ENCODE measurements around the gene APOD. TPM values are rescaled to one million over a fixed set of nuclear protein-coding genes. Genes with fewer than 3 reads are reported as not detected.

Gene APOD
- total RNA-seq, 1 donor from 2014 or later = 549 TPM

DNA sequence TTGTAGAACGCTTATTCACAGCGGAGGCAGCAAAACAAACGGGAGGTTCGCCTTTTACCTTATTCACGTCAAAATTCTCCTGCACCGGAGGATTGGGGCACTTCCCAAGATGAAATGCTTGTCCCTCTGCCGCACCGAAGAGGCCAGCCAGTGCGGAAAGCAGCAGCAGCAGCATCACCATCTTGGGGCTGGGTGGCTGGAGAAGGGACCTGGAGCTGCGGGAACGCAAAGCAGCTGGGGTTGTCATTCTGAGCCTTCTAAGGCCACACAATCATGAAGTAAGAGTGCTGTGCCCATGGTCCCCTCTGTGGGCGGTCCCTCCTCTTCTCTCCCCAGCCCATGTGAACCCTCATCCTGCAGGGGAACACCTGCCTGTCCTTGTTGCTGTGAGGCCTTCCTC is 4.5 kb downstream of the APOD start:
- no peak overlapping the region for H3K4me3 ChIP-seq
- H3K27ac ChIP-seq = no peak overlapping the region
- H3K27me3 ChIP-seq = no peaks in the 10 kb centered on the region
- intact Hi-C loops (cut with DNase I) = no loop called here
- H3K4me1 ChIP-seq = peaks cover 13% of the 10 kb centered on the region
- DNase-seq (ENCODE audit: extremely low spot score in 2 of 2) = no peak
- TF ChIP-seq POLR2AphosphoS5 (IDR thresholded peaks at IDR 0.05; ENCODE audit: insufficient read depth in 1 of 2, low read depth in 1 of 2) = no peak
- TF ChIP-seq POLR2A (IDR thresholded peaks at IDR 0.05) = no peak
- TF ChIP-seq, protein P1, sequence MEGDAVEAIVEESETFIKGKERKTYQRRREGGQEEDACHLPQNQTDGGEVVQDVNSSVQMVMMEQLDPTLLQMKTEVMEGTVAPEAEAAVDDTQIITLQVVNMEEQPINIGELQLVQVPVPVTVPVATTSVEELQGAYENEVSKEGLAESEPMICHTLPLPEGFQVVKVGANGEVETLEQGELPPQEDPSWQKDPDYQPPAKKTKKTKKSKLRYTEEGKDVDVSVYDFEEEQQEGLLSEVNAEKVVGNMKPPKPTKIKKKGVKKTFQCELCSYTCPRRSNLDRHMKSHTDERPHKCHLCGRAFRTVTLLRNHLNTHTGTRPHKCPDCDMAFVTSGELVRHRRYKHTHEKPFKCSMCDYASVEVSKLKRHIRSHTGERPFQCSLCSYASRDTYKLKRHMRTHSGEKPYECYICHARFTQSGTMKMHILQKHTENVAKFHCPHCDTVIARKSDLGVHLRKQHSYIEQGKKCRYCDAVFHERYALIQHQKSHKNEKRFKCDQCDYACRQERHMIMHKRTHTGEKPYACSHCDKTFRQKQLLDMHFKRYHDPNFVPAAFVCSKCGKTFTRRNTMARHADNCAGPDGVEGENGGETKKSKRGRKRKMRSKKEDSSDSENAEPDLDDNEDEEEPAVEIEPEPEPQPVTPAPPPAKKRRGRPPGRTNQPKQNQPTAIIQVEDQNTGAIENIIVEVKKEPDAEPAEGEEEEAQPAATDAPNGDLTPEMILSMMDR (IDR thresholded peaks at IDR 0.05) = no peak
- H3K9me3 ChIP-seq = no peaks in the 10 kb centered on the region
- H3K36me3 ChIP-seq = no peaks in the 10 kb centered on the region

DNA sequence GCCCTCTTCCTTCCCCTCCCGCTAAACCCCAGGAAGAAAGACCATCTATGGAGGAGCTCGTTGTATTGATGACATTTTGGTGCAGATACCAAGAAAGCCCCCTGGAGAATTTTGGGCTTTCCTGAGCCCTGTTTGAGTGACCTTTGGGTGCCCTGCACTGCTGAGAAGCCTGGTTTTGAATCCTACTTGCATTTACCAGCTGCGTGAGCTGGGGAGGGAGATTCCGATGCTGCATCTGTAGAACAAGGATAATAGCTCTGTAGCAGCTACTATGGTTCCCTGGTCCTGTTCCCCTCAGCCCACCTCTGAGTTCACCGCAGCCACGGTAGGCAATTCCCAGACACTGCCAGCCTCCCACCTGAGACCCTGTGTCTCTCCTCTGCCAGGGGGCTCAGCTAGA is 5.2 kb downstream of the APOD start:
- H3K27ac ChIP-seq = no peak overlapping the region
- no peak for DNase-seq (ENCODE audit: extremely low spot score in 2 of 2)
- no peak overlapping the region for H3K4me3 ChIP-seq
- no peaks in the 10 kb centered on the region for H3K36me3 ChIP-seq
- TF ChIP-seq POLR2A (IDR thresholded peaks at IDR 0.05) = no peak
- TF ChIP-seq POLR2AphosphoS5 (IDR thresholded peaks at IDR 0.05; ENCODE audit: insufficient read depth in 1 of 2, low read depth in 1 of 2) = no peak
- TF ChIP-seq, protein P1 (IDR thresholded peaks at IDR 0.05) = no peak
- no peaks in the 10 kb centered on the region for H3K27me3 ChIP-seq
- intact Hi-C loops (cut with DNase I) = no loop called here
- peaks cover 12% of the 10 kb centered on the region for H3K4me1 ChIP-seq
- no peaks in the 10 kb centered on the region for H3K9me3 ChIP-seq

DNA sequence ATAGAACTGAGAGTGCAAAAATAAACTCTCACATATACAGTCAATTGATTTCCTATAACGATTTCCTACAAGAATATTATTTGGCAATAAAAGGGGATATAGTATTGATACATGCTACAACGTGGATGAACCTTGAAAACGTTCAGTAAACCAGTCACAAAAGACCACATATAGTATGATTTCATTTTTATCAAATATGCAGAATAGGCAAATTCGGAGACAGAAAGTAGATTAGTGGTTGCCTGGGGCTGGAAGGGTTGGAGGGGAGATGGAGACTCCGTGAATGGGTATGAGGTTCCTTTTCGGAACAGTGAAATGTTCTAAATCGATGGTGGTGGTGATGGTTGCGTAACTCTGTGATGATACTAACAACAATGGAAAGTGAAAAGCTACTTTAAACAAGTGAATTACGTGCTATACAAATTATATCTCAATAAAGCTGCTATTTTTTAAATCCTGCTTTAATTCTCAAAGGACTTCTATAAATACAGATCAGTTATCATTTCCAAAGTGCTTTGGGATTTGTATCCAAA is 6.0 kb downstream of the APOD start:
- Histone ChIP-seq H3K4me3 (no peak overlapping the region), H3K4me1 (peaks cover 6% of the 10 kb centered on the region), H3K9me3 (no peaks in the 10 kb centered on the region), H3K36me3 (no peaks in the 10 kb centered on the region), H3K27ac (no peak overlapping the region), H3K27me3 (no peaks in the 10 kb centered on the region)
- TF ChIP-seq POLR2AphosphoS5 (IDR thresholded peaks at IDR 0.05; ENCODE audit: insufficient read depth in 1 of 2, low read depth in 1 of 2) = no peak
- TF ChIP-seq POLR2A (IDR thresholded peaks at IDR 0.05) = no peak
- TF ChIP-seq, protein P1 (IDR thresholded peaks at IDR 0.05) = no peak
- intact Hi-C loops (cut with DNase I) = no loop called here
- no peak for DNase-seq (ENCODE audit: extremely low spot score in 2 of 2)

DNA sequence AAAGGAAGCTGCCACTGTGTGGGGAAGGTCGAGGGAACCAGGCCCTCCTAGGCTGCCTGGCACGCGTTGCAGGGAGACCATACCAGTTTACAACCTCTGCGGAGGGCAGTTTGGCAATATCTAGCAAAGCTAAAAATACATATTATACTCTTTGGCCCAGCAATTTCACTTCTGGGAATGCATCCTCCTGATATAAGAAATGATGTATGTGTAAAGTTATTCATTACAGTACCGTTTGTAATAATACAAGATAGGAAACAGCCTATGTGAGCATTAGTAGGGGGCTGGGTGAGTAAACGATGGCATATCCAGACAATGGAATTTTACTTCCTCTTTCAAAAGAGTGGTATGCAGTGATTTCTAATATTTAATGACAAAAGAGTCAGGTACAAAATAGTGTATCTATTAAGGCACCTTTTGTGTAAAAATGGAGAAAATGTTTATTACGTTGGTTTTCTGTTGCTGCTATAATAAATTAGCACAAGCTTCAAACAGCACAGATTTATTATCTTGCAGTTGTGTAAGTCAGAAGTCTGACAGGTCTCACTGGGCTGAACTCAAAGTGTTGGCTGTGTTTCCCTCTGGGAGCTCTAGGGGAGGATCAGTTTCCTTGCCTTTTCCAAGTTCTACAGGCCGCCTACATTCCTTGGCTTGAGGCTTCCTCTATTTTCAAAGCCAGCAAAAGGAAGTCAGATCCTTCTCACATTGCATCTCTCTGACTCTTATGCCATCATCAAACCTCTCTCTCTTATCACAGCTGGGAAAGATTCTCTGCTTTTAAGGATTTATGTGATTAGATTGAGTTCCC is 9.0 kb downstream of the APOD start:
- Histone ChIP-seq H3K4me1 (no peaks in the 10 kb centered on the region), H3K9me3 (no peaks in the 10 kb centered on the region), H3K4me3 (no peak overlapping the region), H3K27ac (no peak overlapping the region), H3K36me3 (no peaks in the 10 kb centered on the region), H3K27me3 (no peaks in the 10 kb centered on the region)
- intact Hi-C loops (cut with DNase I) = no loop called here
- no peak for DNase-seq (ENCODE audit: extremely low spot score in 2 of 2)
- TF ChIP-seq, protein P1 (IDR thresholded peaks at IDR 0.05) = no peak
- no peak for TF ChIP-seq POLR2AphosphoS5 (IDR thresholded peaks at IDR 0.05; ENCODE audit: insufficient read depth in 1 of 2, low read depth in 1 of 2)
- no peak for TF ChIP-seq POLR2A (IDR thresholded peaks at IDR 0.05)

Measured in vagina (tissue), 2 donors.